H9 (cell line): Measurements from ENCODE around the gene NBL1. TPM values are rescaled to one million over a fixed set of nuclear protein-coding genes. Genes with fewer than 3 reads are reported as not detected.

Source experiments
- DNase-seq: peaks from one replicate; pipeline ENCODE4 v3.0.0-alpha.2; 2017
- H2AFZ ChIP-seq: one replicate; pipeline ENCODE4 v1.6.1; 2013; ENCODE audit warnings: mild to moderate bottlenecking, low read length, control low read depth, moderate library complexity
- H2AK5ac ChIP-seq: 2 replicates; pipeline ENCODE4 v1.6.1; 2013; ENCODE audit warnings: low read length, control low read depth, mixed read lengths; ENCODE audit not compliant: insufficient read length
- H2BK120ac ChIP-seq: one replicate; pipeline ENCODE4 v1.6.1; 2013; ENCODE audit warnings: low read depth, mild to moderate bottlenecking, low read length, control low read depth, inconsistent platforms; ENCODE audit not compliant: poor library complexity, severe bottlenecking
- H2BK12ac ChIP-seq: 2 replicates; pipeline ENCODE4 v1.6.1; 2013; ENCODE audit warnings: low read length, control low read depth, mixed read lengths, low read depth; ENCODE audit not compliant: insufficient read length
- H2BK15ac ChIP-seq: 2 replicates; pipeline ENCODE4 v1.6.1; 2013; ENCODE audit warnings: low read depth, low read length, control low read depth
- H2BK20ac ChIP-seq: one replicate; pipeline ENCODE4 v1.6.1; 2013; ENCODE audit warnings: low read depth, mild to moderate bottlenecking, low read length, control low read depth, inconsistent platforms; ENCODE audit not compliant: poor library complexity, severe bottlenecking
- H2BK5ac ChIP-seq: 2 replicates; pipeline ENCODE4 v1.6.1; 2013; ENCODE audit warnings: low read length, control low read depth, mixed read lengths; ENCODE audit not compliant: insufficient read length
- H3K14ac ChIP-seq: 2 replicates; pipeline ENCODE4 v1.6.1; 2013; ENCODE audit warnings: low read length, control low read depth; ENCODE audit not compliant: insufficient read depth
- H3K18ac ChIP-seq: 2 replicates; pipeline ENCODE4 v1.6.1; 2013; ENCODE audit warnings: low read depth, mild to moderate bottlenecking, mixed read lengths, low read length, control low read depth; ENCODE audit not compliant: insufficient read length
- H3K23ac ChIP-seq: 2 replicates; pipeline ENCODE4 v1.6.1; 2013; ENCODE audit warnings: low read length, control low read depth, mixed read lengths, low read depth; ENCODE audit not compliant: insufficient read length
- H3K23me2 ChIP-seq: 2 replicates; pipeline ENCODE4 v1.6.1; 2013; ENCODE audit warnings: low read depth, mild to moderate bottlenecking, mixed read lengths, low read length, control low read depth; ENCODE audit not compliant: insufficient read length, poor library complexity, severe bottlenecking
- H3K27ac ChIP-seq: 2 replicates; pipeline ENCODE4 v1.5.1; 2013; ENCODE audit warnings: low read length, control low read depth, mixed read lengths, low read depth; ENCODE audit not compliant: insufficient read length
- H3K27me3 ChIP-seq: 2 replicates; pipeline ENCODE4 v1.6.1; 2013; ENCODE audit warnings: low read length, control low read depth, inconsistent platforms; ENCODE audit not compliant: insufficient read depth
- H3K4ac ChIP-seq: 2 replicates; pipeline ENCODE4 v1.6.1; 2013; ENCODE audit warnings: low read depth, mild to moderate bottlenecking, control low read depth, inconsistent platforms, low read length, moderate library complexity
- H3K4me1 ChIP-seq: 2 replicates; pipeline ENCODE4 v1.6.1; 2013; ENCODE audit warnings: low read length, control low read depth, inconsistent platforms; ENCODE audit not compliant: insufficient read depth
- H3K4me2 ChIP-seq: 2 replicates; pipeline ENCODE4 v1.6.1; 2013; ENCODE audit warnings: low read length, control low read depth, mixed read lengths; ENCODE audit not compliant: insufficient read length, insufficient read depth
- H3K56ac ChIP-seq: 2 replicates; pipeline ENCODE4 v1.6.1; 2013; ENCODE audit warnings: low read depth, mild to moderate bottlenecking, mixed read lengths, low read length, control low read depth; ENCODE audit not compliant: insufficient read length
- H3K79me1 ChIP-seq: 2 replicates; pipeline ENCODE4 v1.6.1; 2013; ENCODE audit warnings: low read depth, mild to moderate bottlenecking, moderate library complexity, low read length, control low read depth, inconsistent platforms; ENCODE audit not compliant: insufficient read depth, poor library complexity, severe bottlenecking
- H3K79me2 ChIP-seq: 2 replicates; pipeline ENCODE4 v1.6.1; 2013; ENCODE audit warnings: low read length, control low read depth, inconsistent platforms; ENCODE audit not compliant: insufficient read depth
- H3K9ac ChIP-seq: 2 replicates; pipeline ENCODE4 v1.6.1; 2013; ENCODE audit warnings: low read length, control low read depth, mixed read lengths; ENCODE audit not compliant: insufficient read length; ENCODE audit errors: extremely low read depth
- H3K9me3 ChIP-seq: one replicate; pipeline ENCODE4 v1.6.1; 2013; ENCODE audit warnings: low read depth, low read length, inconsistent platforms; ENCODE audit not compliant: control insufficient read depth
- H3T11ph ChIP-seq: one replicate; pipeline ENCODE4 v1.6.1; 2013; ENCODE audit warnings: mild to moderate bottlenecking, low read length, control low read depth, inconsistent platforms
- H4K20me1 ChIP-seq: one replicate; pipeline ENCODE4 v1.6.1; 2013; ENCODE audit not compliant: control insufficient read depth, insufficient read length, insufficient read depth
- H4K5ac ChIP-seq: 2 replicates; pipeline ENCODE4 v1.6.1; 2013; ENCODE audit warnings: low read depth, mild to moderate bottlenecking, mixed read lengths, low read length, control low read depth; ENCODE audit not compliant: insufficient read length
- H4K8ac ChIP-seq: replicated peaks from 2 replicates; pipeline ENCODE4 v1.6.1; 2013; ENCODE audit warnings: low read length, control low read depth, mixed read lengths, low read depth; ENCODE audit not compliant: insufficient read length
- H4K91ac ChIP-seq: 2 replicates; pipeline ENCODE4 v1.6.1; 2013; ENCODE audit warnings: low read depth, mild to moderate bottlenecking, moderate library complexity, mixed read lengths, low read length, control low read depth; ENCODE audit not compliant: insufficient read length
- H3K27ac Mint-ChIP-seq, 3 experiments: 2 replicates in 2 of 3; 3 replicates in 1 of 3; pipeline ENCODE4 v1.8.0; 2020 to 2021; ENCODE audit warnings: mixed read lengths in 3 of 3, mild to moderate bottlenecking in 1 of 3, moderate library complexity in 1 of 3
- H3K27me3 Mint-ChIP-seq: 2 replicates; pipeline ENCODE4 v1.8.0; 2021; ENCODE audit warnings: low read depth, mild to moderate bottlenecking, moderate library complexity, mixed read lengths
- H3K36me3 Mint-ChIP-seq, 3 experiments: 2 replicates in 2 of 3; 3 replicates in 1 of 3; pipeline ENCODE4 v1.8.0; 2020 to 2021; ENCODE audit warnings: low read depth in 3 of 3, mixed read lengths in 3 of 3; ENCODE audit not compliant: insufficient read depth in 1 of 3
- H3K4me1 Mint-ChIP-seq, 2 experiments: 2 replicates each; pipeline ENCODE4 v1.8.0; 2020; ENCODE audit warnings: mixed read lengths in 2 of 2
- H3K4me3 Mint-ChIP-seq, 2 experiments: 2 replicates in 1 of 2; 3 replicates in 1 of 2; pipeline ENCODE4 v1.8.0; 2020 to 2021; ENCODE audit warnings: mild to moderate bottlenecking in 2 of 2, mixed read lengths in 2 of 2, moderate library complexity in 1 of 2
- H3K9me3 Mint-ChIP-seq, 2 experiments: 2 replicates in 1 of 2; 3 replicates in 1 of 2; pipeline ENCODE4 v1.8.0; 2020; ENCODE audit warnings: mild to moderate bottlenecking in 2 of 2, mixed read lengths in 2 of 2, moderate library complexity in 1 of 2
- WGBS: extraction: QIAGEN DNeasy Blood & Tissue Kit; methylation state at CpG from one replicate; pipeline ENCODE4 v1.1.7; 2013; ENCODE audit warnings: missing lambda C conversion rate, low lambda C conversion rate, mixed read lengths; ENCODE audit not compliant: insufficient read length; ENCODE audit errors: extremely low coverage; 5-methylcytosine and 5-hydroxymethylcytosine counted together
- total RNA-seq: library from RNA; stranded (reverse); gene quantifications from 2 replicates; pipeline ENCODE4 v1.2.1, GENCODE V29; 2021
- TF ChIP-seq, protein P1 (sequence below): fragments of 200-600 bp; sonication (generic); conservative IDR thresholded peaks from 3 replicates; pipeline ENCODE4 v1.8.0; 2021; ENCODE audit warnings: antibody characterized with exemption, mild to moderate bottlenecking

The NBL1 gene
- total RNA-seq, 1 experiment from 2014 or later, result 6.4 TPM

GRCh38 chr1:19700079-19700777 lies 56.1 kb downstream of the NBL1 start:
- H3K9me3 Mint-ChIP-seq, result no peaks in the 10 kb centered on the region
- Histone ChIP-seq H2AK5ac (no peak overlapping the region), H3K27ac (no peak overlapping the region), H3K14ac (no peak overlapping the region), H2BK120ac (no peak overlapping the region), H4K20me1 (no peaks in the 10 kb centered on the region), H3K79me2 (no peaks in the 10 kb centered on the region), H3K27me3 (no peaks in the 10 kb centered on the region), H3K23ac (no peak overlapping the region), H3K23me2 (no peaks in the 10 kb centered on the region), H2BK15ac (no peak overlapping the region), H3T11ph (no peak overlapping the region), H3K4ac (no peak overlapping the region), H3K9ac (no peak overlapping the region), H4K91ac (no peak overlapping the region), H3K9me3 (no peaks in the 10 kb centered on the region), H3K4me2 (no peak overlapping the region), H2BK12ac (no peak overlapping the region), H2AFZ (no peak overlapping the region), H3K4me1 (peaks cover 4% of the 10 kb centered on the region; the same call in 1 of the 2 replicates), H3K79me1 (no peaks in the 10 kb centered on the region), H4K8ac (no peak overlapping the region), H4K5ac (no peak overlapping the region), H2BK5ac (no peak overlapping the region), H3K18ac (no peak overlapping the region), H3K56ac (no peak overlapping the region), H2BK20ac (no peak overlapping the region)
- H3K27me3 Mint-ChIP-seq, result peaks cover 3% of the 10 kb centered on the region
- TF ChIP-seq, protein P1, sequence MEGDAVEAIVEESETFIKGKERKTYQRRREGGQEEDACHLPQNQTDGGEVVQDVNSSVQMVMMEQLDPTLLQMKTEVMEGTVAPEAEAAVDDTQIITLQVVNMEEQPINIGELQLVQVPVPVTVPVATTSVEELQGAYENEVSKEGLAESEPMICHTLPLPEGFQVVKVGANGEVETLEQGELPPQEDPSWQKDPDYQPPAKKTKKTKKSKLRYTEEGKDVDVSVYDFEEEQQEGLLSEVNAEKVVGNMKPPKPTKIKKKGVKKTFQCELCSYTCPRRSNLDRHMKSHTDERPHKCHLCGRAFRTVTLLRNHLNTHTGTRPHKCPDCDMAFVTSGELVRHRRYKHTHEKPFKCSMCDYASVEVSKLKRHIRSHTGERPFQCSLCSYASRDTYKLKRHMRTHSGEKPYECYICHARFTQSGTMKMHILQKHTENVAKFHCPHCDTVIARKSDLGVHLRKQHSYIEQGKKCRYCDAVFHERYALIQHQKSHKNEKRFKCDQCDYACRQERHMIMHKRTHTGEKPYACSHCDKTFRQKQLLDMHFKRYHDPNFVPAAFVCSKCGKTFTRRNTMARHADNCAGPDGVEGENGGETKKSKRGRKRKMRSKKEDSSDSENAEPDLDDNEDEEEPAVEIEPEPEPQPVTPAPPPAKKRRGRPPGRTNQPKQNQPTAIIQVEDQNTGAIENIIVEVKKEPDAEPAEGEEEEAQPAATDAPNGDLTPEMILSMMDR, result no peak
- no peak overlapping the region for H3K4me3 Mint-ChIP-seq
- peak overlapping the region in 2 of 3 experiments; percentile 6 to 86; a peak in 1 of 7 replicates for H3K27ac Mint-ChIP-seq
- no CpG with 5 or more reads among the region's 14 CpGs for WGBS
- H3K4me1 Mint-ChIP-seq, result peaks cover 19 to 31% of the 10 kb centered on the region in 2 experiments
- no peak for DNase-seq
- H3K36me3 Mint-ChIP-seq, result no peaks in the 10 kb centered on the region; a peak in 1 of 7 replicates
